NAMALWA (cell line): Measurements from ENCODE around the gene CNPY1.
"Not testable (repeated sequence)": the region's sequence is repeated elsewhere in the genome, so short reads cannot be mapped to it uniquely, and the experiment has no call there.

Experiments
- DNase-seq: peaks from one replicate; pipeline ENCODE4 v3.0.0-alpha.2; 2015; ENCODE audit warnings: low spot score

CNPY1 gene

DNA sequence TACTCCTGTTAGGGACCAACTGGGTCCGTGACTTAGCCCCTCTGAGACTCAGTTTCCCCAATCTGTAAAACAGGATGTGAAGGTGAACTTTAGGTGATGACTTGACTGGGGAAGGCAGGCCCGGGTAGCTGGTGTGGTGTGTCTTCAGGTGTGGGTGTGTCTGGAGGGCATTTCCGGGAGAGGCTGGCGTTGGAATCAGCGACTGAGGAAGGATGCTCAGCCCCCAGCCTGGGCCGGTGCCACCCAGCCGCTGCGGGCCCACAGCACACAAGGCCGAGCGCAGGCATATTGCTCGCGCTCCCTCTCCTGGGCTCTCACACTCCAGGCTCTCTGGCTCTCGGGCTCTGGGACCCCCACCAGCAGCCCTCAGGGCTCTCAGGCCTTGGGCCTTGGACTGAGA, 31.7 kb upstream of the CNPY1 start:
- no peak for DNase-seq

DNA sequence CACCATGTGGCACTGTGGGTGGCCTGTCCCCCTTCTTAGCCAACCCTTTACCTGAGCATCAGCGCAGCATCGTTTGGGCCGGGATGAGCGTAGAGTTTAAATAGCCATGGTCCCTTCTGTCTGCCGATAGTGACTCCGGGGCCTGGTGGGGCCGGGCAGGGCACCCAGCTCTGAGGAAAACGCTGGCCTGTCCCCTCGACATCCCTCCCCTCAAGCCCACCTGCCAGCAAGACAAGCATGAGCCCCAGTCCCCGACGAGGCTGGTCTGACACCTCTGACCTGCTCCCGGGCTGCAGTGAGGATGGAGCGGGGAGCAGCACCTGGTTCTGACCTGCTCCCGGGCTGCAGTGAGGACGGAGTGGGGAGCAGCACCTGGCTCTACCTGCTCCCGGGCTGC, 31.1 kb upstream of the CNPY1 start:
- no peak for DNase-seq

DNA sequence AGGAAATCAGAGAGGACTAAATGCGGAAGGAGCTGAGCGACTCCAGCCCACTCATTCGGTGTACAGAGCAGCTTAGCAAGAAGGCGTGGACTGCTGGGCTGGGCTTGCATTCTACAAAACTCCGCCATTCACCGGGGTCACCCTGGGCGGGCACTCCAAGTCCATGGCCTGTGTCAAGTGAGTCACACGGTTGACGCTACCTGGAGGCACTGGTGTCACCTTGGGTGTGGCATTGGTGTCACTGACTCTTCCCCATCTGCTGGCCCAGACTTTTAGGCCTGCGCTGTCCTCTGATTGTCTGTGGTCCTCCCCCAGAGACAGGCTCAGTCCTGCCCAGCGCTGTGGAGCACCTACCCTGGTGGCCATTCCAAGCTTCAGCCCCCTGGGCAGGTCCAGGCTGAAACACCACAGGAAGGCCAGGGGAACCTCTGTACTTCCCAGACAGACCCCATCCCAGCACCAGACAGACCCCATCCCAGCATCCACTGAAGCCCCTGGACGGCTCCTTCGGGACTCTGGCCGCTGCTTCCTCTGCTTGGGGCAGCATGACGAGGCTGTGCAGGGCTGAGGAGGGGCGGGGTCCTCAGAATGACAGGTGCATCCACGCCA, 30.6 kb upstream of the CNPY1 start:
- no peak for DNase-seq

DNA sequence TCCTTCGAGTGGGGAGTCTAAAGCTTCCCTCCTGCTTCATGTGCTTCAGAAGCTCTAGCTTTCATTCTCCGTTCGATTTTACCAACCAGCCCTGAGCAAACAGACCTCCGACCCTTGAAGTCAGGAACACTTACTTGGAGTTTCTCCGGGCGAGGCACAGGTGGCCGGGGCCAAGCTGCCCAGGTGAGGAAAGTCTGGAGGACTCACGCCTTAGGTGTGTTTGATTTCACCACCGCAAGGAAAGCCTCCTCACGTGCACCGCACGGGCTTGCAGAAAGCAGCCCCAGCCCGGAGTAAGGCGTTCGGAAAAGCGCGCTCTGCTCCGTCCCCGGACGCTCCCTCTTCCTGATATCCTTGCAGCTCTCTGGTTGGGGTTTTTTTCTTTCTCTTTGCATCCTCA, 30.1 kb upstream of the CNPY1 start:
- DNase-seq = no peak

DNA sequence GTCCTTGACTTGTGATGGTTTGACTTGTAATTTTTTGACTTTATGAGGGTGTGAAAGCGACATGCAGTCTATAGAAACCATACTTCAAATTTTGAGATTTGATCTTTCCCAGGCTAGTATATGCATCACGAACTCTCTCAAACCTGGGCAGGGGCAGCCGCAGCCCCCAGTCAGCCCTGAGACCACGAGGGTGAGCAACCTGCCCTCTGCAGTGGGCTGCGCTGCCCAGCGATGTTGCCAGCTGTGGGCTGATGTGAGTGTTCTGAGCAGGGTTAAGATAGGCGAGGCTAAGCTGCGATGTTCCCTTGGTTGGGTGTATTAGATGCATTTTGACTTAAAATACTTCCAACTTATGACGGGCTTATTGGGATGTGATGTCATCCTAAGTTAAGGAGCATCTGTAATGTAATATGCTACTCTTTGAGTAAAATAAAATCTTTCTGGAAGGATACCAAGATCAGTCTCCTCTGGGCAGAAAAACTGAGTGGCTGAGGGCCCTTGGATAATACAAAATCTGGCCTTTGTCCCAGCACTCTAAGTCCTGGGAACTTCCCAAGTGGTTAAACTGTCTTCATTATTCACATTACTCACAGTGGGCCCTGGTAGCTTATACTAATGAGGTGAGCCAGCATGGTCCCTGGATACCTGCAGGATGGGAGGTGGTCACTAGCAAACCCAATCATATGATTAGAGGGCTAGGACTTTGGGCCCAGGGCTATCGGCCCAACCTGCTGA, 28.4 kb upstream of the CNPY1 start:
- no peak for DNase-seq

DNA sequence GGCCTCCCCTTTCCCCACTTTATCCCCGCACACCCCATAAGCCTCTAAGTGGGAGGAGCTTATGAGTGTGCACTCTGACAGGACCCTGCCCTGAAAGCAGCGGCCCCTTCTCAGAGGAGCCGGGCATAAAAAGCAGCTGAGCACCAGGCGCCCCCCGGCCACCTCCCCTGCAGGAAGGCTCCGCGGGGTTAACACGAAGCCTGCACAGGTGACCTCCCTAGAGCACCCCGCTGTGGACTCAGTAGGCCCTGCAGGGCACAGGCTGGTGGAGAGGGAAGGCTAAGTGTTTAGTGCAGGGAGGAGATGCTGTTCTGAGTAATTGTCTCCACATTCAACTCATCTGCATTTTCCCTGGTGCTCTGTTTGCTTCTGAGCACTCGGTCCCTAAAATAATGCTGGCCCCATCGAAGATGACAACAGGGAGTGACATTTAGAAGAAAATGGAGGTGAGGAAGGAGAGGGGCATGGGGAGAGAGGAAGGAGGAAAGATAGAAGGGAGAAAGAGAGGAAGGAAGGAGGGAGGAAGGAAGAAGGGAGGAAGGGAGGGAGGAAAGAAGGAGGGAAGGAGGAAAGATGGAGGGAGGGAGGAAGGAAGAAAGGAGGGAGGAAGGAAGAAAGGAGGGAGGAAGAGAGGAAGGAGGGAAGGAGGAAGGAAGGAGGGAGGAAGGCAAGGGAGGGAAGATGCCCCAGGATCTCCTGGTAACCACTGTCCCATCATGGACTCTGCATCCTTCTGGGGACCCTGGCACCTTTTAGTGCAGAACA, 25.4 kb upstream of the CNPY1 start:
- no peak for DNase-seq

DNA sequence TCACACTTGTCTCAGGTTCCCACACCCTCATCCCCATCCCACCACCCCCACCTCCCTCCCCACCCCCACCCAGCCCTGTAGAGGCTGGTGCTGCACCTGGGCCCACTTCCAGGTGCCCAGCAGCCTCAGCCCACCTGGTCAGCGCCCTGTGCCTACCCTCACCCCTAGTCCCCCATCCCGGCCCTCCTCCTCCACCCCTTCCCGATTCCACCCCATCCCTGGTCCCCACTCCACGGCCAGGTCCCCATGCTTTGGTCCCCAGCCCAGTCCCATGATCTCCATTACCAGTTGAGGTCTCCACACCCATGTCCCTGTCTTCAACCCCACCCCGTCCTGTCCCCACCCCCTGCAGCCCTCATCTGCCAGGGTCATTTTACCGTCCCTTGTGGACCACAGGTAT, 24.6 kb upstream of the CNPY1 start:
- no peak for DNase-seq

DNA sequence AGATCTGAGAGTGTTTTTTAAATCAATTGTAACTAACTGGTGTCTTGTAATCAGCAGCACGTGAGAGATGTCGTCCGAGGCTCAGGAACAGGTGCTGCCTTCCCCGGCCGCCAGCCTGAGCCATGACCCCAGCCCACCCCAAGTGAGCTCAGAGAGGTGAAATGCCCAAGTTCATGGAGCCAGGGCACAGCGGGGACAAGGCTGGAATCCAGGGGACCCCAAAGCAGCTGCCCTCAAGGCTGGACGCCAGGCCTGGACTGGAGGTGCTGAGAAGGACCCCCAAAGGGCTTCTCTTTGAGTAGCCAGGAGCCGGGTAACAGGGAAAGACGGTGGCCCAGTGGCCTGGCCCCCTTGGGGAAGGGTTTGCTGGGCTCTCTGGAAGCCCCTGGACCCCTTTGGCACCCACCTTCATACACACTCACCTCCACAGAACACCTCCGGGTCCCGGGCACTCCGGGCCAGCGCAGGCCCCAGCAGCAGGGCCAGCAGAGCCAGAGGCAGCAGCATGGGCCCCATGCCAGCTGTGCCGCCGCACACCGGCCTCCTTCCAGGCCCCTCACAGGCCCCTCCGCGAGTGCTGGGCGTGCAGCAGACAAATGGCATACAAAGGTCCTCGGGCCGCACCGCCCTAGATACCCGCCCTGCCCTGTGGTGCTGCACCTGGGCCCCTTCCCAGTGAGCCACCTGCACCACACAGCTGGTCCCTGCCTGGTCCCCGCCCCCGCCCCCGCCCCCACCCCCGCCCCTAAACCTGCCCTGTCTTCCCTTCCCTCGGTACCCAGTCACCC, 24.0 kb upstream of the CNPY1 start:
- DNase-seq = no peak

DNA sequence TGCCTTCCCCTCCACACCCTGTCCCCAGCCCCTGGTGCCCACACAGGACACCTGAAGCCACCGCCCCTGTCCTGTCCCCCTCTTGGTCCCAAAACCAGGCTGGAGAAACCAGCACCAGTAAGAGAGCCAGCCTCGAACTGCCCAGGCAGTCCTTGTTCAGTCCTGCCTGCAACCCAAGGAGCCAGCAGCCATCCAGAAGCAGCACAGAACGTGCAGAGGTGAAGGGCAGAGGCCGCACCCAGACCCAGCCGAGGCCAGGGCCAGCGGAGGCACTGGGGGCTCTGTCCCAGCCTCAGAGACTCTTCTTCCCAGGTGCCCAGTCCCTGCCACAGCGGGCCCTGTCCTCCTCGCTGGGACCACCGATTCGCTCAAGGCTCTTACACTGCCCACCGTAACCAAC, 23.3 kb upstream of the CNPY1 start:
- no peak for DNase-seq

DNA sequence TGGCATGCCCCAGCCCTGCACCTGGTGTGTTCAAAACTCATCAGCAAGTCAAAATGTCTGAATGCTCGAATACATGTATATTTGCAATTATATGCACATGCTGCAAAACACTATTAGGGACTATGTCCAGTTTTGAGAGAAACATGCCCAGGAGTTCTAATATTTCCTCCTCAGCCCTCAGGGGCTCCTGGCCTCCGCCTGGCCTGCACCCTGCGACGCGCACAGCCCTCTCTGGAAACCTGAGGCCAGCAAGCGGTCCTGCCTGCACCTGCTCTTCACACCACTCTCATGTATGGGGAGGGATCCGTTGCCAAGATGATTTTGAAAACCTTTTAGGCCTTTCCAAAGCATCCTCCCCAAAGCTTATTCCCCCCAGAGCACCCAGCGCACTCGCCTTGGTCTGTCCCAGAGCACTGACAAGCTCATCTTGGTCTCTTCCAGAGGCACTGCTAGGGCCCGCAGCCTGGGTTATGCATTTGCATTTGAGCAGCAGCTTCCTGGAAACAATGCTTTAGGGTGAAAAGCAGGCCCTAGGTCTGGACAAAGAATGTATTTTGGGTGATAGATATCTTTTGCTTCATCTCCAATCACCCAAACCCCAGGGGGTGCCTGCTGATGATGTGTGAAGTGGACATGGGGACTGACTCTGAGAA, 22.6 kb upstream of the CNPY1 start:
- no peak for DNase-seq

DNA sequence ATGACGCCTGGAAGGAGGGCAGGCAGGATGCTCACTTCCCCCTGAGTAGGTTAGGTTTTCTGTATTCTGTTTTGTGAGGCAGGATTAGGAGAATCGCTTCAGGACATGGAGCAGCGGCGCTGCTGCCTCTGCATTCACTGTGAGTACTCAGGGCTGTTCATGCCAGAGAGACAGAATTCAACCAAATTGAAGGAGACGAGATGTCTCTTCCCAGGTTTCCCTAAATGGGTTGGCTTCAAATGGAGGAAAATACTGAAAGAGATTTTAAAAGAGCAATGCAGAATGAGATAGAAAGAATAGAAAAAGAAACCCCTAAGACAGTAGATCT, 21.9 kb upstream of the CNPY1 start:
- DNase-seq = no peak

DNA sequence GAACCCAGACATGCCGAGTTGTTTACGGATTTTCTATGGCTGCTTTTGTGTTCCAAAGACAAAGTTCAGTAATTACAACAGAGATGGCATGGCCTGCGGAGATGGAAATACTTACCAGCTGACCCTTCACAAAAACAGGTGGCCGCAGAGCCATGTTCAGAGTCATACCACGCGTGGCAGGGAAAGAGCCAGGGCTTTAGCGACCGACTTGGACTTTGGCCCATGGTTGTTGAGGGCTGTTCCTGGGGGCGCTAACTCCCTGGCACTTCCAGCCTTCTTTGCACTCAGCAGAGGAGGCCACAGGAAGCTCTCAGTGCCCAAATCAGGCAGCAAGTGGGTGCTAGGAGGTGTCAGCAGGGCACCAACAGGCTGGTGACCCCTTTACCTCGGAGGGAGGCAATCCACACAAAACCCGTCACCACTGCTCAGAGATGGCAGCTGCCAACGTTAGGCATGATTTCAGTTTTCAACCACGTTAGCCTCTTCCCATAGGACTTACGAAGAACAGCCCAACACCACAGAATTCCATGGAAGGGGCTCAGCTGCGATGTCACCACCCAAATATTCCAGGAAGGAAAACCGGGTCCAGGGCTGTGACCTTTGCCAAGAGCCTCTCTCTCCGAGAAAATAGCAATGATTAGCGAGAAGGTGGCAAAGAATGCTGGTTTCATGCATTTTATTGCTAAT, 21.4 kb upstream of the CNPY1 start:
- DNase-seq = no peak

DNA sequence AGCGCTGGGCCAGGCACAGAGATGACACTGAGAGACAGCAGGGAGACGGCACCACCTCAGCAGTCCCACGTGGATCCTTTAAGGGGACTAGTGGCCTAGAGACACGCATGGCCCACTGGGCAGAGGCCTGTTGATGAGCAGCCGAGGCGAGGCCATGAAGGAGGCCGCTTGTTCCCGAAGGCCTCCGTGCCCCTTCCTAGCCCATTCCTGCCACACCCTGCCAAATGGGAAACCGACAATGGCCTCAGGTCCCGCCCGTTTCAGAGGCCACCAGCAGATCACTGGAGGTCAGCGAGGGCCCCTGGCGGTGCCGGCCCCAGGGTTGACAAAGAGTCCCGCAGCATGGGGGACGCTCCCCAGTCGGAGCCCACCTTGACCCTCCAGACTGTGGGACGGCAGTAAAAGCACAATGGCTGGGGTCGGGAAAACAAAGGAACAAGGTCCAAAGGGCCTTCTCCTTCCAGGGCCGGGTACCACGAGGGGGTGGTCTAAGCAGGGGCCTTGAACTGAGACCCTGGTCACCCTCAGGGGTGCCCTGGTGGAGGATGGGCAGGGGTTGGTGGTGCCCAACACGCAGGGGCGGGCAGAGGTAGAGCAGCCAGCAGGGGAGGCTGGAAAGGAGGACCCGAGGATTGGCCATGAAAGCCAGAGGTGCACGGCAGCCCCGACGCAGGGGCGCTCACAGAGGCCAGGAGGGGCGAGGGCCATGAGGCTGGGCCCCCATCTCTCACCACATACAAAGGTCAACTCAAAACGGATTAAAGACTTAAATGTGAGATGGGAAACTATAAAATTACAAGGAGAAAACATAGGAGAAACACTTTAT, 19.9 kb upstream of the CNPY1 start:
- no peak for DNase-seq

DNA sequence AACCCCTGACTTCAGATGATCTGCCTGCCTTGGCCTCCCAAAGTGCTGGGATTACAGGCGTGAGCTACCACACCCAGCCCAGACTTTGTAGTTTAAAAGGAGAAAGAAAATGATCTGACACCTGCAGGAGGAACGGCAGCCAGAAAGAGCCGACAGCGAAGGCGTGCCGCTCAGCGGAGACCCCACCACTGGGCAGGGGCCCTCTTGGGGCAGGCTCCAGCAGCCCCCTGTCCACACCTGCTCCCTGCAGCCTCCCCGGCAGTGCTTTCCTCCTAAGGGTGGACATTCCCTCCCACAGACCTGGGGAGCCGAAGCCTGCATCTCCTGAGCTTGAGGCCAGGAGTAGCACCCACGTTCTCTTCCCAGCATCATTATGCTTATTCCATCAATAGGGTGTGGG, 19.2 kb upstream of the CNPY1 start:
- no peak for DNase-seq

DNA sequence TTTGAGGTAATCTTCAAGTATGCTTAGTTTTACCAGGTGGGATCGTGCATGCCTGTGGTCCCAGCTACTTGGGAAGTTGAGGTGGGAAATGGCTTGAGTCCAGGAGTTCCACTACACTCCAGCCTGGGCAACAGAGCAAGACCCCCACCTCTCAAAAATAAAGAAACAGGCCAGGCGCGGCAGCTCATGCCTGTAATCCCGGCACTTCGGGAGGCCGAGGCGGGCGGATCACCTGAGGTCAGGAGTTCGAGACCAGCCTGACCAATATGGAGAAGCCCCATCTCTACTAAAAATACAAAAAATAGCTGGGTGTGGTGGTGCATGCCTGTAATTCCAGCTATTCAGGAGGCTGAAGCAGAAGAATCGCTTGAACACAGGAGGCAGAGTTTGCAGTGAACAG, 16.6 kb upstream of the CNPY1 start:
- not testable (repeated sequence) for DNase-seq

DNA sequence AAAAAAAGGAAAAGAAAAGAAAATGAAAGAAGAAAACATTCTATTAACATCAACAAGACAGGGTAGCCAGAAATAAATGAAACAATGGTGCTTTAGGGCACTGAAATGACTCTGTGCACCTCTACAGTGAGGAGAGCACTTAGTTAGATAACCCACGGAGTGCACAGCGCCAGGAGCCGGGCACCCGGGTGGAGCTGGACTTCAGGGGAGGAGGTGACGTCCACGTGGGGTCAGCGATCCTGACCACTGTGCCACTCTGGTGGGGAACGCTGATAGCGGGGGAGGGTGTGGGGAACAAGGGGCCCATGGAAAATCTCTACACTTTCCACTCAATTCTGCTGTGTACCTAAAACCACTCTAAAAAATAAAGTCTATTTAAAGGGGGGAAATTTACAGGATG, 15.7 kb upstream of the CNPY1 start:
- no peak for DNase-seq

DNA sequence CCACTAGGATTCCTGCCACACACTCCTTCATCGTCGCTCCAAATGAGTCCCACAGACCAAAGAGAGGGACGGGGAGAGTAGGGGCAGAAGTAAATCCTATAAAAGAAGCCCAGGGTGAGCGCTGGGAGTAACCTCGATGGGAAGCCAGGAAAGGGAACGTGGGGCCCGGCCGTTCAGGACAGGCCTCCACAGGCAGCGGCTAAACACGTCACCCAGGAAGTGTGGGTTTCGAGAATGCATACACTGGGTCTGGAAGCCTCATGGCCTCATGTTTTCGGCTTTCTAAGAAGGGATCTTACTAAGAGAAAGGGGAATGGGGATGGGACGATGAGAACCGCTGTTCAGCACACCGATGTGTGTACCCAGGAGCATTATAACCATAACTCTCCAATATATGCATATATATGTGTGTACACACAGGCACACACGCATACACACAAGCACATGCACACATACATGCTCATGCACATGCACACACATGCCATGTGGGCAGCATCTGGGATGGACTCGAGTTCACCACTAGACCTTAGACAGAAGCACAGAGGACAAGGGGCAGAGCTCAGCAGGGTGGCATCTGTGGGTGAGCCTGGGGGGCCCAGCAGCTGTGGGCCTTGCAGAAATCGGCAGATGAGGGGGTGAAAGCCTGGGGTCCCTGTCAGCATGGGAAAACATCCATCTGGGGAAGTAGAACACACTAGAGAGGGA, 14.8 kb upstream of the CNPY1 start:
- no peak for DNase-seq

DNA sequence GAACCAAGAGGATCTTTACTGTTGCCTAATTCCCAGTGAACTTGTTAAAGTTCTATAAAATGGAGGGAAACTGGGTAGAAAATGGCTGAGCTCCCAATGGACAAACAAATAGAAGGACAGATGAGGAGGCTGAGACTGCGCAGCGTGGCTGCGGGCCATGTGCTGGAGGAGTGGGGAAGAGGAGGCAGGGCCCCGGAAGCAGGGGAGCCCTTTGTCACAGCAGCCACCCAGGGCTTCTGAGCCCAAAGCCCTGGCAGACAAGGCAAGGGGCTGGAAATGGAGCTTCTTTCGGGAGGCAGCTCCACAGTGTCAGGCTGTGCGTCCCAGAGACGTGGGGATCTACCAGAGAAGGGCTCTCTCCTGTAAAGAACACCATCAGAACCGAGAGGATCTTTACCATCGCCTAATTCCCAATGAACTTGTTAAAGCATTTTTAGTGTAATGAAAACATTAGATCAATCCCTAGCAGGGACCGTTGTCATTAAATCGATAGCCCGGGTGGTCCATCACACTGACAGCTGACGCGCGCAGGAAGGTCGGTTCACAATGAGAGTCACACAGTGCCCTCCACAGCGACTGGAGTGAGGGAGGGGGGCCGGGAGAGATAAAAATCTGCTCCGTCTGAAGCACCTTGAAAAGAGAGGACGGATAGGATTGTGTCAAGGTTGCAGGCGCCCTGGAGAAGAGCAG, 14.0 kb upstream of the CNPY1 start:
- DNase-seq = no peak

DNA sequence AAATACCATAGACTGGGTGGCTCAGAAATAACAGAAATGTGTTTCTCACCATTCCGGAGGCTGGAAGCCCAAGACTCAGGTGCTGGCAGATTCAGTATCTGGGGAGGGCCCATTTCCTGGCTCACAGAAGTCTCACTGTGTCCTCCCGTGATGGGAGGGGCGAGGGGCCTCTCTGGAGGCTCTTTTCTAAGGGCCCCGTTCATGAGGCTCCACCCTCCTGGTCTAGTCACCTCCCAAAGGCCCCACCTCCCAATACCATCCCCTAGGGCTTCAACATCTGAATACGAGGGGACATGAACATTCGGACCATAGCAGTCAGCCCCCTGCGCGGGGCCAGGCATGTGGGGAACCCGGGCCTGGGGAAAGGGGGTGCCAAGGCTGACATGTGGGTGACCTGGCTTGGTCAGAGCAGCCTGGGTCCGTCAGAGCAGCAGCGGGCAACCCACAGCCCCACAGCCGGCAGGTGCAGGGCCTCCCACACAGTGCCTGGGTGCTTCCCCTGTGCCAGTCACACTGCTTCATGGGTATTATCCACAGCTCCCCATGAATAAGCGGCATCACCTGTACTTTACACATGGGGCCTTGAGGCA, 13.3 kb upstream of the CNPY1 start:
- no peak for DNase-seq
